Endothelial cell of umbilical vein (primary cell): ENCODE results near the gene TGDS. TPM values are rescaled to one million over a fixed set of nuclear protein-coding genes. Genes with fewer than 3 reads are reported as not detected.

ENCODE experiments used
- BruUV-seq: library from RNA; stranded (reverse); fragments of 400-500 nt; replicated peaks from 2 replicates; lab custom pipeline; 2021; lab: Mats Ljungman, UMichigan
- CTCF ChIA-PET: fragments of 300-600, 350-600 bp; sonication (Branson Sonifier 250); formaldehyde crosslinking; loops from one replicate; lab custom pipeline; 2021; ENCODE audit warnings: antibody characterized with exemption, inconsistent platforms; lab: Charles Lee
- POLR2A ChIA-PET: fragments of 300-600, 350-600 bp; sonication (Branson Sonifier 250); formaldehyde crosslinking; loops from one replicate; lab custom pipeline; 2021; ENCODE audit warnings: antibody characterized with exemption, inconsistent platforms; lab: Charles Lee
- DNase-seq: peaks from one replicate; pipeline ENCODE4 v3.0.0-alpha.2; 2011; ENCODE audit warnings: low read depth, low spot score
- FAIRE-seq: peaks from 2 replicates; lab custom pipeline; 2011; peaks lifted over from hg19 to GRCh38; lab: Jason Lieb, UNC
- H2AFZ ChIP-seq: 2 replicates; pipeline ENCODE4 v1.6.0; 2012; ENCODE audit warnings: low read depth, low read length, control low read depth, inconsistent platforms
- H3K27ac ChIP-seq: 2 replicates; pipeline ENCODE4 v1.5.1; 2011; ENCODE audit warnings: low read depth, mild to moderate bottlenecking, control low read depth, low read length, moderate library complexity; ENCODE audit not compliant: insufficient read depth
- H3K27me3 ChIP-seq, 2 experiments: 2 replicates each; pipeline versions ENCODE4 v1.6.0 to v1.6.1; 2011; ENCODE audit warnings: low read length in 2 of 2, mixed read lengths in 1 of 2; ENCODE audit not compliant: control insufficient read depth in 2 of 2, insufficient read depth in 2 of 2
- H3K36me3 ChIP-seq, 2 experiments: 2 replicates in 1 of 2; 3 replicates in 1 of 2; pipeline ENCODE4 v1.5.1; 2011; ENCODE audit warnings: low read length in 2 of 2, mild to moderate bottlenecking in 1 of 2, moderate library complexity in 1 of 2; ENCODE audit not compliant: control insufficient read depth in 2 of 2, insufficient read depth in 2 of 2; ENCODE audit errors: extremely low read depth in 1 of 2
- H3K4me1 ChIP-seq: 3 replicates; pipeline ENCODE4 v1.5.1; 2011; ENCODE audit warnings: mild to moderate bottlenecking, low read length; ENCODE audit not compliant: control insufficient read depth, insufficient read depth; ENCODE audit errors: extremely low read depth
- H3K4me2 ChIP-seq: 2 replicates; pipeline ENCODE4 v1.6.1; 2011; ENCODE audit warnings: low read length, control low read depth, mixed read lengths; ENCODE audit not compliant: insufficient read depth
- H3K4me3 ChIP-seq, 3 experiments: fragments of 200-600 bp in 1 of 3; sonication (generic), shearing (Covaris generic) in 1 of 3; replicated peaks in 1 of 3; 2 replicates each; pipeline ENCODE4 v1.5.1; 2011 to 2016; ENCODE audit warnings: control low read depth in 3 of 3, low read length in 3 of 3, mild to moderate bottlenecking in 2 of 3, inconsistent platforms in 1 of 3, low read depth in 1 of 3, moderate library complexity in 1 of 3; ENCODE audit not compliant: insufficient read depth in 1 of 3
- H3K79me2 ChIP-seq: 2 replicates; pipeline ENCODE4 v1.6.0; 2012; ENCODE audit warnings: low read length, inconsistent platforms; ENCODE audit not compliant: control insufficient read depth, insufficient read depth
- H3K9ac ChIP-seq: replicated peaks from 2 replicates; pipeline ENCODE3; 2011; ENCODE audit warnings: low read length, control low read depth; ENCODE audit not compliant: insufficient read depth; ENCODE audit errors: extremely low read depth
- H3K9me1 ChIP-seq: replicated peaks from 3 replicates; pipeline ENCODE4 v1.6.0; 2011; ENCODE audit warnings: mild to moderate bottlenecking, low read length; ENCODE audit not compliant: control insufficient read depth, insufficient read depth; ENCODE audit errors: extremely low read depth
- H3K9me3 ChIP-seq: replicated peaks from 2 replicates; pipeline ENCODE4 v1.5.1; 2012; ENCODE audit warnings: low read length, inconsistent platforms; ENCODE audit not compliant: control insufficient read depth, insufficient read depth
- H4K20me1 ChIP-seq: replicated peaks from 2 replicates; pipeline ENCODE3; 2011; ENCODE audit warnings: mild to moderate bottlenecking, low read length; ENCODE audit not compliant: control insufficient read depth, insufficient read depth; ENCODE audit errors: extremely low read depth
- EZH2 ChIP-seq: IDR thresholded peaks from 2 replicates; pipeline ENCODE4 v1.6.1; 2012; ENCODE audit warnings: borderline replicate concordance, low read depth, mild to moderate bottlenecking, moderate library complexity, low read length, inconsistent platforms; ENCODE audit not compliant: severe bottlenecking
- FOS ChIP-seq: IDR thresholded peaks from 2 replicates; pipeline ENCODE4 v1.6.1; 2011; ENCODE audit warnings: mild to moderate bottlenecking, low read length, moderate library complexity, borderline replicate concordance; ENCODE audit not compliant: insufficient read depth
- GATA2 ChIP-seq: IDR thresholded peaks from 2 replicates; pipeline ENCODE4 v1.7.0; 2011; ENCODE audit warnings: low read depth, mild to moderate bottlenecking, moderate library complexity, mixed read lengths, low read length; ENCODE audit not compliant: insufficient read length, insufficient read depth
- JUN ChIP-seq: IDR thresholded peaks from 2 replicates; pipeline ENCODE4 v1.6.1; 2011; ENCODE audit warnings: borderline replicate concordance, low read depth; ENCODE audit not compliant: insufficient read length, insufficient read depth
- MYC ChIP-seq: IDR thresholded peaks from one replicate; pipeline ENCODE4 v1.6.1; 2011; ENCODE audit warnings: mild to moderate bottlenecking, low read depth, low read length
- POLR2A ChIP-seq: IDR thresholded peaks from 2 replicates; pipeline ENCODE4 v1.6.1; 2012; ENCODE audit warnings: low read depth, mild to moderate bottlenecking, control low read depth, low read length
- POLR2AphosphoS5 ChIP-seq: IDR thresholded peaks from 2 replicates; pipeline ENCODE4 v1.6.1; 2012; ENCODE audit warnings: low read depth, mild to moderate bottlenecking, control low read depth, low read length, moderate library complexity; ENCODE audit not compliant: insufficient read depth
- dilution Hi-C: fragments of 300-500 bp; cut with MboI; formaldehyde crosslinking; loops from one replicate; pipeline ENCODE4 v1.15.0; 2019; ENCODE audit warnings: low sequenced_read_pairs; ENCODE audit not compliant: extremely low pct_ligation_motif_present
- intact Hi-C: fragments of 100-400 bp; cut with micrococcal nuclease; formaldehyde crosslinking; loops from one replicate; pipeline ENCODE4 v1.10.0; 2022
- polyA plus RNA-seq, 4 experiments: library from polyadenylated mRNA; depleted of rRNA in 3 of 4; stranded (reverse) in 3 of 4; unstranded in 1 of 4; fragments of >200 nt; gene quantifications; 2 replicates each; pipeline versions ENCODE4 v1.2.1 to v1.2.3, GENCODE V29; 2011 to 2012; ENCODE audit warnings: missing spikeins in 1 of 4
- total RNA-seq: library from RNA; stranded (reverse); gene quantifications from 2 replicates; pipeline ENCODE4 v1.2.3, GENCODE V29; 2021
- TF ChIP-seq, protein P1 (sequence below): IDR thresholded peaks from 2 replicates; pipeline ENCODE4 v1.6.1; 2011; ENCODE audit not compliant: insufficient read depth, insufficient read length
- TF ChIP-seq, protein P2 (sequence below), 2 donors: IDR thresholded peaks; 1 replicate in 1 of 2; 2 replicates in 1 of 2; pipeline ENCODE4 v1.5.1; 2011; ENCODE audit warnings: low read length in 2 of 2, mild to moderate bottlenecking in 2 of 2, moderate library complexity in 2 of 2, control low read depth in 1 of 2, inconsistent platforms in 1 of 2, low read depth in 1 of 2; ENCODE audit not compliant: insufficient read depth in 1 of 2; ENCODE audit errors: extremely low read depth in 1 of 2

TGDS gene
- total and polyA plus RNA-seq, 2 donors (not counting 3 experiments of a cell fraction or from before 2014, with no cell fraction given): 7.3 to 9.3 TPM

DNA sequence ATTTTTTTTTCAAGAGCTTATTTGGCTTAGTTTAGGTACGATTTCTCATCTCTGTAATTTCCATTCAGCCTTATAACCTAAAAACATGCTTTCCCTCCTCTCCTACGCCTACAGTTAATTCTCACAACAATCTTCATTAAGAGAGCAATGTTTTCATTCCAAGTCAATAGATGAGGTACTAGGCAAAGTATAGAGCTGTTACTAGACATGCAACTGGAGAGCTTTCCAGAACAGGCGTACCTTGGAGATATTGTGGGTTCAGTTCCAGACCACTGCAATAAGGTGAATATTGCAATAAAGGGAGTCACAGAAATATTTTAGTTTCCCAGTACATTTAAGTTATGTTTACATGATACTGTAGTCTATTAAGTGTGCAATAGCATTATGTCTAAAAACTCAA, 34.8 kb downstream of the TGDS start:
- no peak overlapping the region for H3K4me3 ChIP-seq
- no peak for DNase-seq
- BruUV-seq: no TSS peak
- intact Hi-C loops (no loop called here), dilution Hi-C loops (no loop called here)
- POLR2A ChIA-PET: no interaction called here
- no peaks in the 10 kb centered on the region for H3K79me2 ChIP-seq
- no peak overlapping the region for H2AFZ ChIP-seq
- no peak overlapping the region for H3K4me2 ChIP-seq
- CTCF ChIA-PET: interaction anchor here (0.9 to 1.3 kb wide), 2 partner anchors 9 to 11 kb away, joined by 3 to 10 read pairs; no protein-coding TSS in a partner anchor
- TF ChIP-seq FOS (no peak), POLR2AphosphoS5 (no peak), EZH2 (no peak), JUN (no peak), POLR2A (no peak), GATA2 (no peak), MYC (no peak)
- TF ChIP-seq, protein P1, sequence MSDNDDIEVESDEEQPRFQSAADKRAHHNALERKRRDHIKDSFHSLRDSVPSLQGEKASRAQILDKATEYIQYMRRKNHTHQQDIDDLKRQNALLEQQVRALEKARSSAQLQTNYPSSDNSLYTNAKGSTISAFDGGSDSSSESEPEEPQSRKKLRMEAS: no peak
- TF ChIP-seq, protein P2, sequence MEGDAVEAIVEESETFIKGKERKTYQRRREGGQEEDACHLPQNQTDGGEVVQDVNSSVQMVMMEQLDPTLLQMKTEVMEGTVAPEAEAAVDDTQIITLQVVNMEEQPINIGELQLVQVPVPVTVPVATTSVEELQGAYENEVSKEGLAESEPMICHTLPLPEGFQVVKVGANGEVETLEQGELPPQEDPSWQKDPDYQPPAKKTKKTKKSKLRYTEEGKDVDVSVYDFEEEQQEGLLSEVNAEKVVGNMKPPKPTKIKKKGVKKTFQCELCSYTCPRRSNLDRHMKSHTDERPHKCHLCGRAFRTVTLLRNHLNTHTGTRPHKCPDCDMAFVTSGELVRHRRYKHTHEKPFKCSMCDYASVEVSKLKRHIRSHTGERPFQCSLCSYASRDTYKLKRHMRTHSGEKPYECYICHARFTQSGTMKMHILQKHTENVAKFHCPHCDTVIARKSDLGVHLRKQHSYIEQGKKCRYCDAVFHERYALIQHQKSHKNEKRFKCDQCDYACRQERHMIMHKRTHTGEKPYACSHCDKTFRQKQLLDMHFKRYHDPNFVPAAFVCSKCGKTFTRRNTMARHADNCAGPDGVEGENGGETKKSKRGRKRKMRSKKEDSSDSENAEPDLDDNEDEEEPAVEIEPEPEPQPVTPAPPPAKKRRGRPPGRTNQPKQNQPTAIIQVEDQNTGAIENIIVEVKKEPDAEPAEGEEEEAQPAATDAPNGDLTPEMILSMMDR (IDR thresholded peaks at IDR 0.05; ENCODE audit: extremely low read depth in 1 of 2, insufficient read depth in 1 of 2, low read depth in 1 of 2, low read length in 2 of 2): no peak
- no peaks in the 10 kb centered on the region for H3K9me3 ChIP-seq
- peaks cover 0 to 4% of the 10 kb centered on the region in 2 experiments for H3K36me3 ChIP-seq
- H3K27me3 ChIP-seq: no peaks in the 10 kb centered on the region
- no peaks in the 10 kb centered on the region for H4K20me1 ChIP-seq
- no peak overlapping the region for H3K9ac ChIP-seq
- no peaks in the 10 kb centered on the region for H3K9me1 ChIP-seq
- H3K4me1 ChIP-seq: no peaks in the 10 kb centered on the region
- no peak overlapping the region for H3K27ac ChIP-seq
- FAIRE-seq: no peak
